Peyer's patch (tissue), 4 donors: ENCODE data around the gene GLRX3. TPM values are rescaled to one million over a fixed set of nuclear protein-coding genes. Genes with fewer than 3 reads are reported as not detected.

Experiments used
- DNase-seq, 3 donors: peaks; one replicate each; pipeline ENCODE4 v3.0.0-alpha.2; 2017 to 2019
- H3K27ac ChIP-seq, 4 donors: fragments of 200-600 bp; sonication (generic); one replicate each; pipeline ENCODE4 v1.5.1; 2016 to 2019
- H3K27me3 ChIP-seq, 2 donors: fragments of 200-600 bp; sonication (generic); one replicate each; pipeline ENCODE4 v1.5.1; 2019
- H3K36me3 ChIP-seq, 3 donors: fragments of 200-600 bp; sonication (generic); one replicate each; pipeline ENCODE4 v1.5.1; 2016 to 2019
- H3K4me1 ChIP-seq, 4 donors: fragments of 200-600 bp; sonication (generic); one replicate each; pipeline ENCODE4 v1.5.1; 2016 to 2019
- H3K4me3 ChIP-seq, 4 donors: fragments of 200-600 bp; sonication (generic); 1 replicate in 3 of 4; 2 replicates in 1 of 4; pipeline ENCODE4 v1.5.1; 2016 to 2019; ENCODE audit warnings: mild to moderate bottlenecking in 1 of 4
- H3K9me3 ChIP-seq, 4 donors: fragments of 200-600 bp; sonication (generic); one replicate each; pipeline ENCODE4 v1.5.1; 2016 to 2019; ENCODE audit warnings: mild to moderate bottlenecking in 1 of 4
- POLR2A ChIP-seq, 2 donors: fragments of 450-650 bp; IDR thresholded peaks; one replicate each; pipeline ENCODE4 v1.5.1; 2017; ENCODE audit warnings: antibody characterized with exemption in 2 of 2, mild to moderate bottlenecking in 2 of 2, moderate library complexity in 2 of 2
- total RNA-seq, 4 donors: library from RNA; depleted of rRNA; stranded (reverse); fragments of >200 nt; gene quantifications; one replicate each; pipeline ENCODE4 v1.1.0, GENCODE V29; 2016
- TF ChIP-seq, protein P1 (sequence below), 6 experiments: fragments of 450-650 bp in 4 of 6; fragments of 200-600 bp in 2 of 6; sonication (generic) in 1 of 6; IDR thresholded peaks; one replicate each; pipeline ENCODE4 v1.5.1; 2017 to 2019; ENCODE audit warnings: antibody characterized with exemption in 6 of 6, mild to moderate bottlenecking in 3 of 6, moderate library complexity in 1 of 6

Gene GLRX3
- total RNA-seq, 4 donors from 2014 or later: 23.9 to 53.8 (median 30.6) TPM

- TF ChIP-seq POLR2A (IDR thresholded peaks at IDR 0.05): no peak
- TF ChIP-seq, protein P1, sequence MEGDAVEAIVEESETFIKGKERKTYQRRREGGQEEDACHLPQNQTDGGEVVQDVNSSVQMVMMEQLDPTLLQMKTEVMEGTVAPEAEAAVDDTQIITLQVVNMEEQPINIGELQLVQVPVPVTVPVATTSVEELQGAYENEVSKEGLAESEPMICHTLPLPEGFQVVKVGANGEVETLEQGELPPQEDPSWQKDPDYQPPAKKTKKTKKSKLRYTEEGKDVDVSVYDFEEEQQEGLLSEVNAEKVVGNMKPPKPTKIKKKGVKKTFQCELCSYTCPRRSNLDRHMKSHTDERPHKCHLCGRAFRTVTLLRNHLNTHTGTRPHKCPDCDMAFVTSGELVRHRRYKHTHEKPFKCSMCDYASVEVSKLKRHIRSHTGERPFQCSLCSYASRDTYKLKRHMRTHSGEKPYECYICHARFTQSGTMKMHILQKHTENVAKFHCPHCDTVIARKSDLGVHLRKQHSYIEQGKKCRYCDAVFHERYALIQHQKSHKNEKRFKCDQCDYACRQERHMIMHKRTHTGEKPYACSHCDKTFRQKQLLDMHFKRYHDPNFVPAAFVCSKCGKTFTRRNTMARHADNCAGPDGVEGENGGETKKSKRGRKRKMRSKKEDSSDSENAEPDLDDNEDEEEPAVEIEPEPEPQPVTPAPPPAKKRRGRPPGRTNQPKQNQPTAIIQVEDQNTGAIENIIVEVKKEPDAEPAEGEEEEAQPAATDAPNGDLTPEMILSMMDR (IDR thresholded peaks at IDR 0.05): no peak
- Histone ChIP-seq H3K4me1 (no peaks in the 10 kb centered on the region), H3K4me3 (no peak overlapping the region), H3K27ac (no peak overlapping the region), H3K36me3 (peaks cover 0 to 40% (median 0%) of the 10 kb centered on the region in 3 donors), H3K27me3 (no peaks in the 10 kb centered on the region), H3K9me3 (no peaks in the 10 kb centered on the region)
- no peak for DNase-seq
These were observed 38.1 kb downstream of the GLRX3 start for GRCh38 chr10:130174328-130174727.

GRCh38 chr10:130175074-130175473 lies 38.9 kb downstream of the GLRX3 start:
- Histone ChIP-seq H3K27ac (no peak overlapping the region), H3K9me3 (no peaks in the 10 kb centered on the region), H3K4me3 (no peak overlapping the region), H3K4me1 (no peaks in the 10 kb centered on the region), H3K27me3 (no peaks in the 10 kb centered on the region), H3K36me3 (peaks cover 0 to 37% (median 0%) of the 10 kb centered on the region in 3 donors)
- TF ChIP-seq, protein P1 (IDR thresholded peaks at IDR 0.05): no peak
- no peak for TF ChIP-seq POLR2A (IDR thresholded peaks at IDR 0.05)
- DNase-seq: no peak

DNA sequence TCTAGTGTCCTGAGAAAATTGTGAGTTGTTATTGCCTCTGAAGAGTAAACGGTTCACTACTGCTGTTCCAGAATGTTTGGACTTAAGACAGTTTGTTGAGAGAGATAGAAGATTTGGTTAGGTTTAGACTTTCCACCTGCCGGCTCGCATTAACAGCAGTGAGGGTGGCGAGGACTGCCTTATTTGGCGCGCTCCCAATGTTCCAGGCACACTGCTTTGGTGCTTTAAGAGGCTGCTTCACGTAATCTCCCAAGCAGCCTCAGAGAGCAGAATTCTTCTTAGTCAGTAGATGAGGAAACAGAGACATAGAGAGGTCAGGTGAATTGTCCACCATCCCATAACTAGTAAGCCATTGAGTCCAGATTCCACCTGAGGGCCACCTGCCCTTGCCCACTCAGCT lies 41.1 kb downstream of the GLRX3 start:
- no peaks in the 10 kb centered on the region for H3K27me3 ChIP-seq
- DNase-seq: no peak
- H3K4me3 ChIP-seq: no peak overlapping the region
- no peak overlapping the region for H3K27ac ChIP-seq
- no peak for TF ChIP-seq POLR2A (IDR thresholded peaks at IDR 0.05)
- TF ChIP-seq, protein P1 (IDR thresholded peaks at IDR 0.05): no peak
- H3K36me3 ChIP-seq: peaks cover 0 to 49% (median 0%) of the 10 kb centered on the region in 3 donors
- H3K4me1 ChIP-seq: no peaks in the 10 kb centered on the region
- H3K9me3 ChIP-seq: no peaks in the 10 kb centered on the region

- Histone ChIP-seq H3K27me3 (no peaks in the 10 kb centered on the region), H3K27ac (no peak overlapping the region), H3K36me3 (peaks cover 0 to 58% (median 3%) of the 10 kb centered on the region in 3 donors), H3K9me3 (no peaks in the 10 kb centered on the region), H3K4me3 (no peak overlapping the region), H3K4me1 (no peaks in the 10 kb centered on the region)
- TF ChIP-seq, protein P1 (IDR thresholded peaks at IDR 0.05): peak in 4 of 6 experiments; percentile 20 to 28 (median 21)
- TF ChIP-seq POLR2A (IDR thresholded peaks at IDR 0.05): no peak
- DNase-seq: no peak
These were observed 43.4 kb downstream of the GLRX3 start for GRCh38 chr10:130179640-130180039.

GRCh38 chr10:130180416-130180815 lies 44.2 kb downstream of the GLRX3 start:
- Histone ChIP-seq H3K27ac (no peak overlapping the region), H3K4me1 (no peaks in the 10 kb centered on the region), H3K9me3 (no peaks in the 10 kb centered on the region), H3K4me3 (no peak overlapping the region), H3K36me3 (peaks cover 0 to 60% (median 3%) of the 10 kb centered on the region in 3 donors), H3K27me3 (no peaks in the 10 kb centered on the region)
- TF ChIP-seq, protein P1 (IDR thresholded peaks at IDR 0.05): no peak
- TF ChIP-seq POLR2A (IDR thresholded peaks at IDR 0.05): no peak
- no peak for DNase-seq

- Histone ChIP-seq H3K27ac (no peak overlapping the region), H3K4me1 (no peaks in the 10 kb centered on the region), H3K4me3 (no peak overlapping the region), H3K36me3 (peaks cover 0 to 63% (median 3%) of the 10 kb centered on the region in 3 donors), H3K27me3 (no peaks in the 10 kb centered on the region), H3K9me3 (no peaks in the 10 kb centered on the region)
- no peak for TF ChIP-seq POLR2A (IDR thresholded peaks at IDR 0.05)
- TF ChIP-seq, protein P1 (IDR thresholded peaks at IDR 0.05): no peak
- DNase-seq: no peak
These were observed 45.7 kb downstream of the GLRX3 start for GRCh38 chr10:130181858-130182257.
